HepG2 (cell line): ENCODE results near the gene CACNB4. TPM values are rescaled to one million over a fixed set of nuclear protein-coding genes. Genes with fewer than 3 reads are reported as not detected.

Source experiments
- ATAC-seq: fragments of 200-7000 bp; cut with Tn5 transposase; 3 replicates; pipeline ENCODE4 v1.9.1; 2020; ENCODE audit warnings: mild to moderate bottlenecking, moderate library complexity
- BruUV-seq: library from RNA; stranded (reverse); fragments of 400-500 nt; replicated peaks from 2 replicates; lab custom pipeline; 2021; lab: Mats Ljungman, UMichigan
- CTCF ChIA-PET: fragments of 300-600 bp; formaldehyde crosslinking; extraction: SDS; loops from one replicate; lab custom pipeline; 2021; ENCODE audit warnings: low total read pairs, inconsistent platforms, low intra/inter-chr PET ratio; lab: Yijun Ruan, JAX
- POLR2A ChIA-PET: fragments of 350-600 bp; sonication (Branson Sonifier 250); formaldehyde crosslinking; loops from one replicate; lab custom pipeline; 2020; ENCODE audit warnings: antibody characterized with exemption, inconsistent platforms; lab: Yijun Ruan, JAX
- DNase-seq: peaks from one replicate; pipeline ENCODE4 v3.0.0-alpha.2; 2015; ENCODE audit warnings: low spot score
- FAIRE-seq: peaks from 3 replicates; lab custom pipeline; 2011; peaks lifted over from hg19 to GRCh38; lab: Jason Lieb, UNC
- H2AFZ ChIP-seq: one replicate; pipeline ENCODE4 v1.6.1; 2011; ENCODE audit warnings: low read length, inconsistent platforms
- H3K27ac ChIP-seq: fragments of 300-600 bp; 3 replicates; pipeline ENCODE4 v1.8.0; 2011; ENCODE audit warnings: mixed run types, mild to moderate bottlenecking, mixed read lengths, low read length, inconsistent platforms; ENCODE audit not compliant: insufficient read depth; ENCODE audit errors: extremely low read length
- H3K27me3 ChIP-seq, 2 experiments: fragments of 200-600 bp in 1 of 2; 2 replicates in 1 of 2; 3 replicates in 1 of 2; pipeline versions ENCODE4 v1.6.0 to v1.8.0; 2011; ENCODE audit warnings: low read length in 2 of 2, mild to moderate bottlenecking in 2 of 2, moderate library complexity in 2 of 2, inconsistent platforms in 1 of 2; ENCODE audit not compliant: insufficient read depth in 2 of 2, control insufficient read depth in 1 of 2
- H3K36me3 ChIP-seq, 2 experiments: fragments of 200-600 bp in 1 of 2; replicated peaks in 1 of 2; 2 replicates in 1 of 2; 3 replicates in 1 of 2; pipeline versions ENCODE4 v1.5.1 to v1.8.0; 2011; ENCODE audit warnings: low read length in 2 of 2, inconsistent platforms in 1 of 2; ENCODE audit not compliant: insufficient read depth in 2 of 2, control insufficient read depth in 1 of 2
- H3K4me1 ChIP-seq: 2 replicates; pipeline ENCODE4 v1.5.1; 2012; ENCODE audit warnings: low read length, inconsistent platforms; ENCODE audit not compliant: insufficient read depth
- H3K4me2 ChIP-seq: 2 replicates; pipeline ENCODE4 v1.6.0; 2011; ENCODE audit warnings: low read depth, low read length, inconsistent platforms
- H3K4me3 ChIP-seq, 3 experiments: fragments of 200-600 bp in 1 of 3; sonication (generic), shearing (Covaris generic) in 1 of 3; replicated peaks in 1 of 3; 2 replicates each; pipeline ENCODE4 v1.5.1; 2011 to 2016; ENCODE audit warnings: low read length in 3 of 3, inconsistent platforms in 2 of 3, low read depth in 2 of 3, mild to moderate bottlenecking in 2 of 3, control low read depth in 1 of 3, mixed read lengths in 1 of 3; ENCODE audit not compliant: insufficient read depth in 1 of 3
- H3K79me2 ChIP-seq: one replicate; pipeline ENCODE4 v1.6.1; 2011; ENCODE audit warnings: low read length, inconsistent platforms; ENCODE audit not compliant: insufficient read depth
- H3K9ac ChIP-seq: 2 replicates; pipeline ENCODE4 v1.6.0; 2011; ENCODE audit warnings: mild to moderate bottlenecking, low read depth, low read length, inconsistent platforms; ENCODE audit not compliant: insufficient read depth
- H3K9me3 ChIP-seq: 2 replicates; pipeline ENCODE4 v1.5.1; 2012; ENCODE audit warnings: mild to moderate bottlenecking, low read length
- H4K20me1 ChIP-seq: 2 replicates; pipeline ENCODE4 v1.6.0; 2011; ENCODE audit warnings: inconsistent platforms, mild to moderate bottlenecking, low read length, moderate library complexity; ENCODE audit not compliant: insufficient read depth
- CREB1 ChIP-seq, 2 experiments: fragments of 450-650 bp in 1 of 2; IDR thresholded peaks; 2 replicates each; pipeline ENCODE4 v1.6.1; 2016 to 2017; ENCODE audit warnings: control low read depth in 1 of 2, mild to moderate bottlenecking in 1 of 2, missing compliant biosample characterization in 1 of 2, missing genetic modification characterization in 1 of 2
- CREM ChIP-seq, 2 experiments: sonication (generic) in 1 of 2; formaldehyde crosslinking in 1 of 2; IDR thresholded peaks; 2 replicates each; pipeline versions ENCODE4 v1.4.0 to v1.6.1; 2016 to 2020; ENCODE audit warnings: antibody characterized with exemption in 1 of 2, mild to moderate bottlenecking in 1 of 2, missing genetic modification reagents in 1 of 2
- FUBP1 ChIP-seq: sonication (generic); formaldehyde crosslinking; IDR thresholded peaks from 2 replicates; pipeline ENCODE4 v1.5.1; 2020; ENCODE audit warnings: missing genetic modification reagents, mild to moderate bottlenecking, borderline replicate concordance
- HNF1B ChIP-seq: sonication (generic); formaldehyde crosslinking; IDR thresholded peaks from 2 replicates; pipeline ENCODE4 v1.5.1; 2020; ENCODE audit warnings: mild to moderate bottlenecking, moderate library complexity, missing genetic modification reagents
- HNRNPK ChIP-seq: fragments of 200-400 bp; formaldehyde crosslinking; IDR thresholded peaks from 2 replicates; pipeline ENCODE4 v1.6.1; 2018; ENCODE audit warnings: low read length, low read depth, moderate library complexity, mild to moderate bottlenecking; ENCODE audit not compliant: poor library complexity, severe bottlenecking
- LCORL ChIP-seq, 2 experiments: fragments of 450-650 bp in 1 of 2; sonication (generic) in 1 of 2; formaldehyde crosslinking in 1 of 2; IDR thresholded peaks; 2 replicates each; pipeline versions ENCODE4 v1.5.0 to v1.6.1; 2017 to 2020; ENCODE audit warnings: antibody characterized with exemption in 1 of 2, missing genetic modification reagents in 1 of 2
- MAFG ChIP-seq: sonication (generic); formaldehyde crosslinking; IDR thresholded peaks from 2 replicates; pipeline ENCODE4 v1.5.1; 2020; ENCODE audit warnings: mild to moderate bottlenecking, missing genetic modification reagents
- NCOA1 ChIP-seq: sonication (generic); formaldehyde crosslinking; IDR thresholded peaks from 2 replicates; pipeline ENCODE4 v1.9.0; 2021; ENCODE audit warnings: missing genetic modification reagents
- NR2F6 ChIP-seq, 2 experiments: IDR thresholded peaks; 2 replicates each; pipeline ENCODE4 v1.6.1; 2016; ENCODE audit warnings: antibody characterized with exemption in 1 of 2, mild to moderate bottlenecking in 1 of 2
- SP140L ChIP-seq: sonication (generic); formaldehyde crosslinking; IDR thresholded peaks from 2 replicates; pipeline ENCODE4 v1.4.0; 2020; ENCODE audit warnings: missing genetic modification reagents, borderline replicate concordance
- SPEN ChIP-seq: sonication (generic); formaldehyde crosslinking; IDR thresholded peaks from 2 replicates; pipeline ENCODE4 v1.5.1; 2020; ENCODE audit warnings: low read depth, mild to moderate bottlenecking, missing genetic modification reagents
- THRA ChIP-seq: sonication (generic); formaldehyde crosslinking; IDR thresholded peaks from 2 replicates; pipeline ENCODE4 v1.4.0; 2020; ENCODE audit warnings: missing genetic modification reagents, borderline replicate concordance
- ZC3H4 ChIP-seq: sonication (generic); formaldehyde crosslinking; IDR thresholded peaks from 2 replicates; pipeline ENCODE4 v1.4.0; 2020; ENCODE audit warnings: missing genetic modification reagents, borderline replicate concordance
- ZEB1 ChIP-seq: IDR thresholded peaks from 2 replicates; pipeline ENCODE4 v1.6.1; 2012; ENCODE audit warnings: mild to moderate bottlenecking, low read depth, inconsistent platforms; ENCODE audit not compliant: insufficient replicate concordance
- ZNF264 ChIP-seq: sonication (generic); formaldehyde crosslinking; IDR thresholded peaks from 2 replicates; pipeline ENCODE4 v1.4.0; 2020; ENCODE audit warnings: missing genetic modification reagents
- ZNF3 ChIP-seq: IDR thresholded peaks from 2 replicates; pipeline ENCODE4 v1.7.0; 2017; ENCODE audit warnings: inconsistent platforms
- ZNF547 ChIP-seq: sonication (generic); formaldehyde crosslinking; IDR thresholded peaks from 2 replicates; pipeline ENCODE4 v1.5.1; 2020; ENCODE audit warnings: mild to moderate bottlenecking, missing genetic modification reagents
- ZNF557 ChIP-seq: sonication (generic); formaldehyde crosslinking; IDR thresholded peaks from 2 replicates; pipeline ENCODE4 v1.4.0; 2020; ENCODE audit warnings: missing genetic modification reagents
- ZNF713 ChIP-seq: sonication (generic); formaldehyde crosslinking; IDR thresholded peaks from 2 replicates; pipeline ENCODE4 v1.4.0; 2020; ENCODE audit warnings: mild to moderate bottlenecking, missing genetic modification reagents
- WGBS: methylation state at CpG from one replicate; pipeline ENCODE4 v1.1.6; 2017; ENCODE audit warnings: low lambda C conversion rate; 5-methylcytosine and 5-hydroxymethylcytosine counted together
- in situ Hi-C: cut with HindIII; loops from 2 replicates; pipeline ENCODE4 v1.10.0; 2017; ENCODE audit warnings: low pct_unique_long_range_greater_than_20kb; ENCODE audit not compliant: extremely low pct_ligation_motif_present
- intact Hi-C: fragments of 100-400 bp; cut with micrococcal nuclease; formaldehyde crosslinking; loops from one replicate; pipeline ENCODE4 v1.10.0; 2022; ENCODE audit not compliant: unreplicated experiment
- polyA plus RNA-seq, 8 experiments: library from polyadenylated mRNA; depleted of rRNA in 3 of 8; stranded (reverse) in 7 of 8; unstranded in 1 of 8; fragments of >200 nt; fragmentation: Illumina TruSeq in 4 of 8; extraction: Trizol in 4 of 8; gene quantifications; 2 replicates each; pipeline versions ENCODE4 v1.2.1 to v1.2.3, GENCODE V29; 2011 to 2016; ENCODE audit warnings: low read depth in 4 of 8, missing spikeins in 1 of 8, mixed read lengths in 1 of 8; ENCODE audit not compliant: insufficient read depth in 1 of 8
- total RNA-seq, 5 experiments: library from RNA; depleted of rRNA; stranded (reverse); fragments of >200 nt; fragmentation: Illumina TruSeq; extraction: Trizol; gene quantifications; 2 replicates each; pipeline ENCODE4 v1.2.3, GENCODE V29; 2016; ENCODE audit warnings: low read depth in 1 of 5

CACNB4 gene
- total and polyA plus RNA-seq, 2 of the 13 experiments (the other 11 are each of a cell fraction or from before 2014, with no cell fraction given) = 5.1 to 14.3 TPM

GRCh38 chr2:151828890-151829324 lies 269.9 kb downstream of the CACNB4 start:
- Histone ChIP-seq H3K4me3 (peak overlapping the region; percentile 55 to 98 (median 55)), H3K4me2 (peak overlapping the region; percentile 88), H3K4me1 (peaks cover 60% of the 10 kb centered on the region), H4K20me1 (peaks cover 32% of the 10 kb centered on the region), H3K27me3 (no peaks in the 10 kb centered on the region; a peak in 1 of 5 replicates), H3K27ac (peak overlapping the region; percentile 77), H3K9ac (peak overlapping the region; percentile 74), H3K9me3 (no peaks in the 10 kb centered on the region), H3K36me3 (no peaks in the 10 kb centered on the region), H2AFZ (peak overlapping the region; percentile 61), H3K79me2 (peaks cover 44% of the 10 kb centered on the region)
- in situ Hi-C loops = loop anchor here (10.0 kb wide), 1 partner anchor 886 kb away; the partner anchor contains the start of genes ARL6IP6 and PRPF40A
- intact Hi-C loops = loop anchor here (1.0 to 5.0 kb wide), 3 partner anchors 14 to 198 kb away; no protein-coding TSS in a partner anchor
- DNase-seq = no peak
- ATAC-seq = no peak
- FAIRE-seq = no peak
- ChIA-PET POLR2A (interaction anchor here (0.7 to 3.2 kb wide), 19 partner anchors 9 to 888 kb away, joined by 3 to 41 read pairs (median 5); partner anchors contain the start of gene PRPF40A), CTCF (no interaction called here)
- 46% methylated on average over 5 of the region's 5 CpGs for whole genome bisulfite sequencing
- BruUV-seq = TSS peak; percentile 98
- TF ChIP-seq ZNF547 (CRISPR knock-in tag) (no peak), HNRNPK (no peak), LCORL (IDR thresholded peaks at IDR 0.05) (no peak), LCORL (CRISPR knock-in tag; IDR thresholded peaks at IDR 0.05) (peak; percentile 11; the same call in 1 of the 2 replicates), NCOA1 (CRISPR knock-in tag) (peak; percentile 58; the same call in 1 of the 2 replicates), NR2F6 (IDR thresholded peaks at IDR 0.05) (peak; percentile 47), NR2F6 (CRISPR knock-in tag; IDR thresholded peaks at IDR 0.05) (no peak), ZNF713 (no peak), SP140L (CRISPR knock-in tag) (peak; percentile 61; the same call in 1 of the 2 replicates), FUBP1 (CRISPR knock-in tag) (no peak), CREB1 (IDR thresholded peaks at IDR 0.05) (no peak), CREB1 (CRISPR knock-in tag; IDR thresholded peaks at IDR 0.05) (peak; percentile 60; the same call in 1 of the 2 replicates), ZC3H4 (CRISPR knock-in tag) (peak; percentile 97; the same call in 1 of the 2 replicates), SPEN (no peak), HNF1B (CRISPR knock-in tag) (0 out of 2 replicates have a peak, but pooled peaks have one; percentile 2), THRA (CRISPR knock-in tag) (0 out of 2 replicates have a peak, but pooled peaks have one; percentile 2), ZNF3 (CRISPR knock-in tag) (0 out of 2 replicates have a peak, but pooled peaks have one; percentile 52), ZNF264 (CRISPR knock-in tag) (0 out of 2 replicates have a peak, but pooled peaks have one; percentile 34), MAFG (CRISPR knock-in tag) (0 out of 2 replicates have a peak, but pooled peaks have one; percentile 25), ZNF557 (CRISPR knock-in tag) (peak; percentile 9; the same call in 1 of the 2 replicates), ZEB1 (peak; percentile 54), CREM (IDR thresholded peaks at IDR 0.05) (0 out of 2 replicates have a peak, but pooled peaks have one; percentile 8), CREM (CRISPR knock-in tag; IDR thresholded peaks at IDR 0.05) (no peak)
